ENCODE results near the gene SLC25A20. TPM values are rescaled to one million over a fixed set of nuclear protein-coding genes. Genes with fewer than 3 reads are reported as not detected.
A peak's percentile ranks its signal among the peaks of the same experiment; 100 is the strongest.

The SLC25A20 gene
- polyA plus RNA-seq, 2 of the 4 experiments (the other 2 are of a cell fraction), result 13.5 to 22.4 TPM

DNA sequence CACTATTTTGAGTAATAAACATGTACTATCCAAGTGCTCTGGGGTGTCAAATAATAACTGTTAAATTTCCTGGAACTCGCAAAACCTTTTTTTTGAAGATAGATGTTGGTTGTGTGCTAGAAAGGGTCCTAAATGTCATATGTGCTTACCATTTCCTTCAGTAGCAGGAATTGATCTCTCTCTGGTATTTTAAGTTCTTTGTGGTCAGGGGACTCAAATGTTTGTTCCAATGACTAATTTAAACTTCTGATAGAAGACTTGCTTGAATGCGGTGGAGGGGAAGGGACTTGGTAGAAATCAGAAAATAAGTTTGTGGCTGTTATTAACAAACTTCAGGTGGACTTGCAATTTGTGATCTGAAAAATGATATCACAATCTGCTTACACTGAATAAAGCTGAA lies 46.8 kb upstream of the SLC25A20 start:
- POLR2A ChIA-PET, result no interaction called here
- no peak for DNase-seq (ENCODE audit: low read depth in 1 of 2, low spot score in 1 of 2)
- Histone ChIP-seq H3K4me2 (no peak overlapping the region), H3K9me3 (no peaks in the 10 kb centered on the region), H3K4me1 (0 out of 3 replicates have a peak, but pooled peaks cover 3% of the 10 kb centered on the region), H3K4me3 (no peak overlapping the region), H3K27ac (no peak overlapping the region)
- CTCF ChIA-PET, result interaction anchor here (1.3 kb wide), 1 partner anchor 14 kb away, joined by 3 read pairs; no protein-coding TSS in a partner anchor
- FAIRE-seq, result no peak
- ATAC-seq, result no peak
- TF ChIP-seq ZC3H11A (IDR thresholded peaks at IDR 0.05) (no peak), SMC3 (IDR thresholded peaks at IDR 0.05) (no peak)
- TF ChIP-seq, protein P1, sequence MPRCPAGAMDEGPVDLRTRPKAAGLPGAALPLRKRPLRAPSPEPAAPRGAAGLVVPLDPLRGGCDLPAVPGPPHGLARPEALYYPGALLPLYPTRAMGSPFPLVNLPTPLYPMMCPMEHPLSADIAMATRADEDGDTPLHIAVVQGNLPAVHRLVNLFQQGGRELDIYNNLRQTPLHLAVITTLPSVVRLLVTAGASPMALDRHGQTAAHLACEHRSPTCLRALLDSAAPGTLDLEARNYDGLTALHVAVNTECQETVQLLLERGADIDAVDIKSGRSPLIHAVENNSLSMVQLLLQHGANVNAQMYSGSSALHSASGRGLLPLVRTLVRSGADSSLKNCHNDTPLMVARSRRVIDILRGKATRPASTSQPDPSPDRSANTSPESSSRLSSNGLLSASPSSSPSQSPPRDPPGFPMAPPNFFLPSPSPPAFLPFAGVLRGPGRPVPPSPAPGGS (IDR thresholded peaks at IDR 0.05), result no peak
- WGBS (ENCODE audit: missing lambda C conversion rate), result 95% methylated on average over 2 of the region's 2 CpGs

- ATAC-seq, result no peak
- FAIRE-seq, result no peak
- Histone ChIP-seq H3K4me2 (peak overlapping the region; percentile 14; the same call in 1 of the 3 replicates), H3K9me3 (no peaks in the 10 kb centered on the region), H3K4me1 (peaks cover 16% of the 10 kb centered on the region; the same call in 2 of the 3 replicates), H3K27ac (no peak overlapping the region), H3K4me3 (no peak overlapping the region)
- ChIA-PET POLR2A (no interaction called here), CTCF (interaction anchor here (0.5 kb wide), 1 partner anchor 8 kb away, joined by 4 read pairs; no protein-coding TSS in a partner anchor)
- TF ChIP-seq ESRRA (IDR thresholded peaks at IDR 0.05; ENCODE audit: borderline replicate concordance, low read length), result no peak
- TF ChIP-seq POLR2A (IDR thresholded peaks at IDR 0.05; ENCODE audit: low read length), result no peak
- TF ChIP-seq TP53 (CRISPR knock-in tag; IDR thresholded peaks at IDR 0.05), result no peak
- TF ChIP-seq HOXA7 (CRISPR knock-in tag; IDR thresholded peaks at IDR 0.05), result no peak
- TF ChIP-seq ZC3H11A (IDR thresholded peaks at IDR 0.05), result no peak
- no peak for TF ChIP-seq RARB (CRISPR knock-in tag; IDR thresholded peaks at IDR 0.05)
- TF ChIP-seq NR3C1 (IDR thresholded peaks at IDR 0.05), result no peak
- no peak for TF ChIP-seq FOSL2 (IDR thresholded peaks at IDR 0.05)
- no peak for TF ChIP-seq FOSL2 (CRISPR knock-in tag; IDR thresholded peaks at IDR 0.05)
- no peak for TF ChIP-seq RCOR1 (IDR thresholded peaks at IDR 0.05; ENCODE audit: low read depth, low read length)
- TF ChIP-seq, protein P2, sequence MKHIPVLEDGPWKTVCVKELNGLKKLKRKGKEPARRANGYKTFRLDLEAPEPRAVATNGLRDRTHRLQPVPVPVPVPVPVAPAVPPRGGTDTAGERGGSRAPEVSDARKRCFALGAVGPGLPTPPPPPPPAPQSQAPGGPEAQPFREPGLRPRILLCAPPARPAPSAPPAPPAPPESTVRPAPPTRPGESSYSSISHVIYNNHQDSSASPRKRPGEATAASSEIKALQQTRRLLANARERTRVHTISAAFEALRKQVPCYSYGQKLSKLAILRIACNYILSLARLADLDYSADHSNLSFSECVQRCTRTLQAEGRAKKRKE (CRISPR knock-in tag; IDR thresholded peaks at IDR 0.05; ENCODE audit: low read depth), result no peak
- TF ChIP-seq, protein P1 (IDR thresholded peaks at IDR 0.05), result no peak
- TF ChIP-seq HOXB5 (CRISPR knock-in tag; IDR thresholded peaks at IDR 0.05), result no peak
- no peak for TF ChIP-seq MYC (IDR thresholded peaks at IDR 0.05; ENCODE audit: borderline replicate concordance, low read length)
- TF ChIP-seq MAFK (IDR thresholded peaks at IDR 0.05; ENCODE audit: partially characterized antibody), result no peak
- no peak for TF ChIP-seq USF2 (IDR thresholded peaks at IDR 0.05)
- TF ChIP-seq HES2 (IDR thresholded peaks at IDR 0.05), result no peak
- no peak for DNase-seq (ENCODE audit: low read depth in 1 of 2, low spot score in 1 of 2)
- 94% methylated on average over 3 of the region's 3 CpGs for WGBS (ENCODE audit: missing lambda C conversion rate)
Observed at GRCh38 chr3:48938689-48939088, 40.0 kb upstream of the SLC25A20 start.

DNA sequence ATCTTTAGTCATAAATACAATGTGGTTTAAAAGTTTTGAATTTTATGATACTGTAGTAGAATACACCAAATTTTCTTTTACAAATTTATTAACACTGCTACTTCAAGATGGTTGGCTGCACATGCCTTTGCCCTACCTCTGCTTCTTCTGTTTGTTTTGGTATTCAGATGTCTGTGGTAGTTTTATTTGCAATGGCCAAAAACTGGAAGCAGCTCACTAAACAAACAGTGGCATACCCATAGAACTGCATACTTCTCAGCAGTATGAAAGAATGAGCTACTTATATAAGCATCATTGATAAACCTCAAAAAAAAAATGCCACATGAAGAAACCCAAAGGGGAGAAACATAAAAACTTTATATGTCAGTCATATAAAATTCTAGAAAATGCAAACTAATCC lies 39.5 kb upstream of the SLC25A20 start:
- no peak overlapping the region for H3K27ac ChIP-seq
- ATAC-seq, result no peak
- TF ChIP-seq EHMT2 (IDR thresholded peaks at IDR 0.05; ENCODE audit: low read depth), result no peak
- TF ChIP-seq ZFP36 (IDR thresholded peaks at IDR 0.05; ENCODE audit: borderline replicate concordance, partially characterized antibody), result no peak
- TF ChIP-seq GATA3 (IDR thresholded peaks at IDR 0.05; ENCODE audit: borderline replicate concordance), result no peak
- no peak for TF ChIP-seq ZSCAN20 (CRISPR knock-in tag; IDR thresholded peaks at IDR 0.05)
- TF ChIP-seq, protein P2 (CRISPR knock-in tag; IDR thresholded peaks at IDR 0.05; ENCODE audit: low read depth), result no peak
- H3K4me2 ChIP-seq, result peak overlapping the region; percentile 14; the same call in 1 of the 3 replicates
- H3K4me3 ChIP-seq, result no peak overlapping the region
- no peak for FAIRE-seq
- H3K9me3 ChIP-seq, result no peaks in the 10 kb centered on the region
- CTCF ChIA-PET, result interaction anchor here (0.5 to 1.4 kb wide), 2 partner anchors 9 to 198 kb away, joined by 3 to 4 read pairs; no protein-coding TSS in a partner anchor
- POLR2A ChIA-PET, result no interaction called here
- no peak for DNase-seq (ENCODE audit: low read depth in 1 of 2, low spot score in 1 of 2)
- H3K4me1 ChIP-seq, result peaks cover 16% of the 10 kb centered on the region; the same call in 2 of the 3 replicates

All from A549 (cell line).